KMS-11 (cell line): ENCODE results near the gene MIDN.
A peak's percentile ranks its signal among the peaks of the same experiment; 100 is the strongest.

Experiments used
- H2AFZ ChIP-seq: fragments of 200-600 bp; sonication (generic); 2 replicates; pipeline ENCODE4 v1.6.1; 2016; ENCODE audit warnings: antibody characterized with exemption, mixed run types, low read depth
- H3K27ac ChIP-seq: fragments of 200-600 bp; sonication (generic); 2 replicates; pipeline ENCODE4 v1.6.1; 2016; ENCODE audit warnings: mild to moderate bottlenecking, mixed run types
- H3K27me3 ChIP-seq: fragments of 200-600 bp; sonication (generic); 2 replicates; pipeline ENCODE4 v1.6.1; 2017; ENCODE audit warnings: mild to moderate bottlenecking, low read depth, mixed run types, moderate library complexity; ENCODE audit not compliant: insufficient read depth
- H3K36me3 ChIP-seq: fragments of 200-600 bp; sonication (generic); 2 replicates; pipeline ENCODE4 v1.6.1; 2017; ENCODE audit warnings: mild to moderate bottlenecking, mixed run types; ENCODE audit not compliant: insufficient read depth
- H3K4me1 ChIP-seq: fragments of 200-600 bp; sonication (generic); 2 replicates; pipeline ENCODE4 v1.6.1; 2016; ENCODE audit warnings: mild to moderate bottlenecking, low read depth, mixed run types; ENCODE audit not compliant: poor library complexity, severe bottlenecking
- H3K4me2 ChIP-seq: fragments of 200-600 bp; sonication (generic); 2 replicates; pipeline ENCODE4 v1.7.0; 2016; ENCODE audit warnings: mild to moderate bottlenecking, mixed run types
- H3K4me3 ChIP-seq: fragments of 200-600 bp; sonication (generic); IDR thresholded peaks from 2 replicates; pipeline ENCODE4 v1.6.1; 2017; ENCODE audit warnings: low read depth, low read length, mixed read lengths; ENCODE audit not compliant: insufficient read depth
- H3K79me2 ChIP-seq: fragments of 200-600 bp; sonication (generic); 2 replicates; pipeline ENCODE4 v1.6.1; 2016; ENCODE audit warnings: low read depth, mixed run types; ENCODE audit not compliant: insufficient read depth
- H3K9ac ChIP-seq: fragments of 200-600 bp; sonication (generic); 2 replicates; pipeline ENCODE4 v1.6.1; 2016; ENCODE audit warnings: mild to moderate bottlenecking, mixed run types
- H4K20me1 ChIP-seq: fragments of 200-600 bp; sonication (generic); 2 replicates; pipeline ENCODE4 v1.6.1; 2016; ENCODE audit warnings: mild to moderate bottlenecking, mixed run types; ENCODE audit not compliant: insufficient read depth
- TF ChIP-seq, protein P1 (sequence below): fragments of 200-600 bp; sonication (generic); conservative IDR thresholded peaks from 2 replicates; pipeline ENCODE4 v1.6.1; 2017; ENCODE audit warnings: low read depth, mild to moderate bottlenecking, antibody characterized with exemption, low read length, moderate library complexity, mixed read lengths

Gene MIDN

DNA sequence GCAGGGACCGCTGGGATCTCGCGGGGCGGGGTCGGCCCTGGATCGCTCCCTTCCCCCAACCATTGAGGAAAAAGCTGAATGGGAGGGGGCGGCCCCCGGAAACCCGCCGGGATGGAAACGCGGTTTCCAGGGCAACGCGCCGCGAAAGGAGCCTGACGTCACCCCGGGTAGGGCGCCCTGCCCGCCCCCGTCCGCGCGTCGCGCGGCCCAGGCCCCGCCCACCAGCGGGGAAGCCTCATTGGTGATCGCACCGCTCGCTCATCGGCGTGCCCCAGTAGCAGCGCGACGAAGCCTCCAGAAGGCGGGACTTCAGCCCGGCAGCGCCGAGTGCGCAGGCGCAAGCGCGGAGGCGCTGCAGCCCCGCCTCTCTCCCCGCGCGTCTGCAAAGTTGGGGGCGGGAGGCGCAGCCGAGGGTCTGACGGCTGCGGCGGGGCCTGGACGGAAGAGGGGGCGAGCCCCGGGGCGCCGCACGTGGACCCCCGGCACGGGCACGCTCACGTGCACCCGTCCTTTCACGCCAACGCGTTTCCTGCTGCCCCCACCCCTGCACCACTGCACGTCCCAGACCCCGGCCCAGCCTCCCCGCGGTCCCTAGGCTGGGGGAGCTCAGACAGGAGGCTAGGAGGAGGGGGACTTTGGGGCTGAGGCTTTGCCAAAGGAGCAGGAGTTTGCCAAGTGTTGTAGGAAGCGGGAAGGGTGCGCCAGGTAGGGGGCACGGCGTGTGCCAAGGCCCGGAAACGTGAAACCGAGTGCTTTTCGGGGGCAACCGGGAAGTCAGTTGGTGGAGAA is 12.6 kb downstream of the MIDN start:
- TF ChIP-seq, protein P1, sequence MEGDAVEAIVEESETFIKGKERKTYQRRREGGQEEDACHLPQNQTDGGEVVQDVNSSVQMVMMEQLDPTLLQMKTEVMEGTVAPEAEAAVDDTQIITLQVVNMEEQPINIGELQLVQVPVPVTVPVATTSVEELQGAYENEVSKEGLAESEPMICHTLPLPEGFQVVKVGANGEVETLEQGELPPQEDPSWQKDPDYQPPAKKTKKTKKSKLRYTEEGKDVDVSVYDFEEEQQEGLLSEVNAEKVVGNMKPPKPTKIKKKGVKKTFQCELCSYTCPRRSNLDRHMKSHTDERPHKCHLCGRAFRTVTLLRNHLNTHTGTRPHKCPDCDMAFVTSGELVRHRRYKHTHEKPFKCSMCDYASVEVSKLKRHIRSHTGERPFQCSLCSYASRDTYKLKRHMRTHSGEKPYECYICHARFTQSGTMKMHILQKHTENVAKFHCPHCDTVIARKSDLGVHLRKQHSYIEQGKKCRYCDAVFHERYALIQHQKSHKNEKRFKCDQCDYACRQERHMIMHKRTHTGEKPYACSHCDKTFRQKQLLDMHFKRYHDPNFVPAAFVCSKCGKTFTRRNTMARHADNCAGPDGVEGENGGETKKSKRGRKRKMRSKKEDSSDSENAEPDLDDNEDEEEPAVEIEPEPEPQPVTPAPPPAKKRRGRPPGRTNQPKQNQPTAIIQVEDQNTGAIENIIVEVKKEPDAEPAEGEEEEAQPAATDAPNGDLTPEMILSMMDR = no peak
- H3K4me1 ChIP-seq = peaks cover 32% of the 10 kb centered on the region
- peak overlapping the region; percentile 99 for H3K4me2 ChIP-seq

DNA sequence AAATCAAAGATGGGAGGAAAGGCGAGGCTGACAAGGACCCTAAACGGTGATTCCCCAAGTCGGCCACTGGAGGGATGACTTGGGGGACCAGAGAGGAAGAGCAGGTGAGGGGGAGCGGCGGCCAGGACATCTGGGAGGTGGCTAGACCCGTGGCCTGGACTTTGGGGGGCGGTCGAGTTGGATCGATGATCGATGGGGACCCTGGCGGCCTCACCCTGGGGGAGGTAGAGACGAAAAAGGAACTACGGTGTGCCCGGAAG is 13.1 kb downstream of the MIDN start:
- Histone ChIP-seq H3K27me3 (no peaks in the 10 kb centered on the region), H3K79me2 (no peaks in the 10 kb centered on the region), H3K4me1 (peaks cover 35% of the 10 kb centered on the region), H3K36me3 (no peaks in the 10 kb centered on the region), H2AFZ (peak overlapping the region; percentile 34; the same call in 1 of the 2 replicates), H4K20me1 (no peaks in the 10 kb centered on the region), H3K4me3 (no peak overlapping the region), H3K27ac (peak overlapping the region; percentile 78), H3K9ac (peak overlapping the region; percentile 89), H3K4me2 (peak overlapping the region; percentile 99)
- TF ChIP-seq, protein P1 = no peak

More for the DNA sequence above, 12.6 kb downstream of the MIDN start:
- Histone ChIP-seq H3K27ac (peak overlapping the region; percentile 78), H3K4me3 (no peak overlapping the region), H3K27me3 (no peaks in the 10 kb centered on the region), H4K20me1 (no peaks in the 10 kb centered on the region), H2AFZ (peak overlapping the region; percentile 34; the same call in 1 of the 2 replicates), H3K79me2 (no peaks in the 10 kb centered on the region), H3K36me3 (no peaks in the 10 kb centered on the region), H3K9ac (peak overlapping the region; percentile 89)

DNA sequence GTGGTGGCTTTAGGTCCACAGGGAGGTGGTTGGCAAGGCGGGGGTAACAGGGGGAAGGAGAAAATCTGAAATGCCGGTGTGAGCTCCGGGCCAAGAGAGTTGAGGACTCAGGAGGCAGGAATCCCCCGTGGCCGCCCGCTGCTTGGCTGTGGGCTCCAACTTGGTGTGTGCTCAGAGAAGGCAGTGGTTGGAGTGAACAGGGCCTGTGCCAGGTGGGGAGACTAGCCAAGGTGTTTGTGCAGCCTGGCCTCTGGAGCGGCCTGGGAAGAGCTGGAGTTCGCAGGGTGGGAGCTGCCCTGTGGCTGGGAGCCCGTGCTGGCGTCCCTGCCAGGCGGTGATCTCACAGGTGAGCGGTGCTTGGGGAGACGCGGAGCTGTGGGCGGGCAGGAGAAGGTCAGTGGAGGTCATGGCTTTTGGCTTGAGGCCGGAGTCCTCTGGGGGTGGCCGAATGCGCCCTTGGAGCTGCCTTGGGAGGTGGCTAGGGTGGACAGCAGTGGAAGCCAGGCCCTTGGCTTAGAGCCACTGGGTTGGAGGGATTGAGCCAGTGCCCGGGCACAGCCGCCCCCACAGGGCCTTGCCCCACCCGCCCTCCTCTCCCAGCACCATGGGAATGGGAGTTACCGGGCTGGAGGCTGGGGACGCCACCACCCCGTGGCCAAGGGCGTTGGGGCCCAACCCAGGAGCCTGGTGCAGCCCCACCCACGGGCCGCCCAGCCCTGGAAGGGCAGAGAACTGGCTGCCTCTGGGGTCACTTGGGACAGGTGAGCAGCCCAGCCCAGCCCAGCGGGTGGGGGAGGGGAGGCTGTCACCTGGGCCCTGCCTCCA is 13.6 kb downstream of the MIDN start:
- no peak overlapping the region for H3K4me3 ChIP-seq
- H3K27me3 ChIP-seq = no peaks in the 10 kb centered on the region
- peak overlapping the region; percentile 78 for H3K27ac ChIP-seq
- no peaks in the 10 kb centered on the region for H4K20me1 ChIP-seq
- H3K79me2 ChIP-seq = no peaks in the 10 kb centered on the region
- H3K9ac ChIP-seq = peak overlapping the region; percentile 89
- H2AFZ ChIP-seq = peak overlapping the region; percentile 34; the same call in 1 of the 2 replicates
- H3K4me1 ChIP-seq = peaks cover 36% of the 10 kb centered on the region
- TF ChIP-seq, protein P1 = no peak
- H3K36me3 ChIP-seq = no peaks in the 10 kb centered on the region
- peak overlapping the region; percentile 99 for H3K4me2 ChIP-seq

DNA sequence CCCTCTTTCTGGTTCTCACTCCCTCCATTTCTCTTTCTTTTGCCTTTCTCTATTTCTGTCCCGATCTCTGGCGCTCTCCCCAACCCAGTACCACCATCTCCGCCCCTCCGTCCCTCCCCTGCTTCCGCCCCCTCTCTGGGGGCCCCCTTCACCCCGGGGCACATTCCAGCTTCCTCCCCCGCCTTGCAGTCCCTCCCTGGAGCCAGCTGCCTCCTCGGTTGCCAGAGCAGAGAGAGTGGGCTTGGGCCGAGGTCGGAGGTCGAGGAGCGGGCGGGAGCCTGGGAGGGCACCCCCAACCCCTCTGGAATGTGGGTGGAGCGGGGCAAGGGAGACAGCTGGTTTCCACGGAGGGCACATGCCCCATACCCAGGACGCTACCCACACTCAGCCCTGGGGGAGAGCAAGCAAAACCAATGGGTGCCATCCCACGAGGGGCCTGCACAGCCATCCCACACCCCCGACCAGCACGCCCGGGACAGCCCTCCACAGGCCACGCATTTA is 14.3 kb downstream of the MIDN start:
- H3K79me2 ChIP-seq = no peaks in the 10 kb centered on the region
- H3K4me1 ChIP-seq = peaks cover 42% of the 10 kb centered on the region
- H3K4me2 ChIP-seq = no peak overlapping the region
- no peak overlapping the region for H3K4me3 ChIP-seq
- no peaks in the 10 kb centered on the region for H4K20me1 ChIP-seq
- no peaks in the 10 kb centered on the region for H3K27me3 ChIP-seq
- no peak overlapping the region for H3K27ac ChIP-seq
- H2AFZ ChIP-seq = no peak overlapping the region
- TF ChIP-seq, protein P1 = no peak
- no peak overlapping the region for H3K9ac ChIP-seq
- no peaks in the 10 kb centered on the region for H3K36me3 ChIP-seq
